Astrocyte of the hippocampus (primary cell): ENCODE data around the gene NLGN3.
A peak's percentile ranks its signal among the peaks of the same experiment; 100 is the strongest.

Experiments
- DNase-seq: peaks from one replicate; pipeline ENCODE4 v3.0.0; 2011; ENCODE audit warnings: low read depth, low spot score

The NLGN3 gene

GRCh38 chrX:71144651-71145050 is at the start of gene NLGN3:
Gene NLGN3, plus strand, starts transcription at chrX:71144841. Its CDS starts 2,909 bp downstream, at chrX:71147750.
- peak; percentile 17 for DNase-seq

DNA sequence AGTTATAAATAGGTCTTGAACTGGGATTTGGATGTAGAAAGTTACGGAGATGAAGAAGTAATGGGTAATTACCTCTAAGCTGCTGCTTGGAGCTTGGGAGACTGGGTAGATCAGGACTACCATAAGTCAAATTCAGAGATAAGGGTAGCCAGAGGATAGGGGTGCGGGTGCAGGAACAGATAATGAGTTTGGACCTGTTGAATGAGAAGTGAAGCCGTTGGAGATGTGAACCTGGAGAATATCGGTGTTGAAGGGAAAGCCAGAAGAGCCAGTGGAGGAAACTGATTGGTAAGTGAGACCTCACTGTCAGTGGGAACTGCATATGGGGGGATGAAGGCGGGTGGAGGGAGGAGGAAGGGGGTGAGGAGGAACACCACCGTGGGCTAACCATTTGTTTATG is 49.6 kb upstream of the NLGN3 start:
- no peak for DNase-seq

- DNase-seq, result peak; percentile 92
Observed at GRCh38 chrX:71095555-71095980, 49.1 kb upstream of the NLGN3 start, which contains the start of gene FOXO4. Gene FOXO4, plus strand, starts transcription at chrX:71095851. Its CDS starts 678 bp downstream, at chrX:71096529.

DNA sequence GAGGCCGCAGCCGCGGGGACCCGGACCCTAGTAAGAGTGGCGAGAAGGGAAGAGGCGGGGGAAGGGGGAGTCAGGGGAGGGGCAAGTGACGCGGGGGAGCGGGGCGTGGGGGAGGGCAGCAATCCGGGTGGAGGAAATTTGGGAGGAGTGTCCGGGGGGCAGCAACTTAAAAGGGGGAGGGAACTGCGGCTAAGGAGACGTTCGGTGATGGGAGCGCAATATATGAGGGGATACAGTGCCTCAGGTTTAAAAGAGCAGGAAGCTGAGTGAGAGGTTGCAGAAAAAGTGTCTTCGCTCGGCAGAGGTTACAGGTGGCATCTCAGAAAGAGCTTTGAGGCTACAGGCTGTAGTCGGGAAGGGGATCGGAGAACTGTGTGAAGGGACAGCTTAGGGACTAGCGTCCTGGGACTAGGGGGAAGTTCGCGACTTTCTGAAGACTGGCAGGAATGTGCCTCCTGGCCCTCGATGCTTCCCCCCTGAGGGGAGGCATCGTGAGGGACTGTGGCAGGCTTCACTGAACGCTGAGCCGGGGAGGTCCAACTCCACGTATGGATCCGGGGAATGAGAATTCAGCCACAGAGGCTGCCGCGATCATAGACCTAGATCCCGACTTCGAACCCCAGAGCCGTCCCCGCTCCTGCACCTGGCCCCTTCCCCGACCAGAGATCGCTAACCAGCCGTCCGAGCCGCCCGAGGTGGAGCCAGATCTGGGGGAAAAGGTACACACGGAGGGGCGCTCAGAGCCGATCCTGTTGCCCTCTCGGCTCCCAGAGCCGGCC is 48.5 kb upstream of the NLGN3 start:
- peak; percentile 45 for DNase-seq

GRCh38 chrX:71096760-71097032 is 47.9 kb upstream of the NLGN3 start:
- no peak for DNase-seq

GRCh38 chrX:71098302-71098701 is 46.3 kb upstream of the NLGN3 start:
- DNase-seq, result peak; percentile 23

DNA sequence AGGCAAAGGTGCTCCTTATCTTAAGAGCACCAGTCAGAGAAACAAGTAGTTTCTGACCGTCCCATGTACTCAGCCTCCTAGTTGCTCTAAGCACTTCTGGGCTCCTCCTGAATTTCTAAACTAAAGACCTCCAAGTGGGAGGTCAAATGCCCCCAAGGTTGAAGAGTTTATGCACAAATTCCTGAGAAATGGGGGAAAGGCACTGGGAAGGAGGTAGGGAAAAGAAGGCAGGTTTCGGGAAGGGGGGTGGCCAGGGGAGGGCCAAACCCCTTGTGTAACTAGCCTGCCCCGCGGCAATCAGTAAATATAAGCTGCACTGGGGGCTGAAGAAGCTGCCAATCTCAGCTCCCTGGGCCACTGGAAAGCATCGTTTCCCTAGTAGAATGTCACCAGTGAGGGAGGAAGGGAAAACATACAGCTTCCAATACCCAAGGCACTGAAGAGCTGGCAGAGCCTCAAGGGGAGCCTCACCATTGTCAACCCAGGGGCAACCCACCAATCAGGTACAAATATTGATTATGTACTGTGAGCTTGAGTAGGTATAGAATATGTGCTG is 45.6 kb upstream of the NLGN3 start:
- no peak for DNase-seq

DNA sequence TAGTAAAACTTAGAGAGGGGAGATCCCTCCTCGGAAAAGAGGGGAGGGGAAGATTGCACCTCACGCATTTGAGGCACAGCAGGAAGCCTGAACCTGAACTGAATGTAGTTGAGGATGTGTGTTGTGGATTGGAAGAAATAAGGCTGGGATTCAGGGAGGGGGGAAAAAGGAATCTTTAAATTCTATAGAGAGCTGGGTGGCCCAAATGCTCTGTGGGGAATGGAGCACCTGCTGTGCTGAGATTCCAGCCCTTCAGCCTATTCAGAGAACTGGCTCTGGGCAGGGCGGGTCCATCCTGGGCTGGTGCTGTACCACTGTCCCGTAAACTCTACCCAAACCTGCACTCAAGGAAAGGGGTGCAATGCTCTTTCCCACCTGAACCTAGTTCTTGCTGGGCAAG is 44.9 kb upstream of the NLGN3 start:
- DNase-seq, result no peak

DNA sequence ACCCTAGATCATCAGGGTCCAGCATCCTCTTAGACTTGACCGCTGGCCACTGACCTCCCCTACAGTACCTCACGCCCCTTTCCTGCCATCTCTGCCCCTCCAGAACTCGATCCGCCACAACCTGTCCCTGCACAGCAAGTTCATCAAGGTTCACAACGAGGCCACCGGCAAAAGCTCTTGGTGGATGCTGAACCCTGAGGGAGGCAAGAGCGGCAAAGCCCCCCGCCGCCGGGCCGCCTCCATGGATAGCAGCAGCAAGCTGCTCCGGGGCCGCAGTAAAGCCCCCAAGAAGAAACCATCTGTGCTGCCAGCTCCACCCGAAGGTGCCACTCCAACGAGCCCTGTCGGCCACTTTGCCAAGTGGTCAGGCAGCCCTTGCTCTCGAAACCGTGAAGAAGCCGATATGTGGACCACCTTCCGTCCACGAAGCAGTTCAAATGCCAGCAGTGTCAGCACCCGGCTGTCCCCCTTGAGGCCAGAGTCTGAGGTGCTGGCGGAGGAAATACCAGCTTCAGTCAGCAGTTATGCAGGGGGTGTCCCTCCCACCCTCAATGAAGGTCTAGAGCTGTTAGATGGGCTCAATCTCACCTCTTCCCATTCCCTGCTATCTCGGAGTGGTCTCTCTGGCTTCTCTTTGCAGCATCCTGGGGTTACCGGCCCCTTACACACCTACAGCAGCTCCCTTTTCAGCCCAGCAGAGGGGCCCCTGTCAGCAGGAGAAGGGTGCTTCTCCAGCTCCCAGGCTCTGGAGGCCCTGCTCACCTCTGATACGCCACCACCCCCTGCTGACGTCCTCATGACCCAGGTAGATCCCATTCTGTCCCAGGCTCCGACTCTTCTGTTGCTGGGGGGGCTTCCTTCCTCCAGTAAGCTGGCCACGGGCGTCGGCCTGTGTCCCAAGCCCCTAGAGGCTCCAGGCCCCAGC is 43.8 kb upstream of the NLGN3 start:
- no peak for DNase-seq

GRCh38 chrX:71102292-71102691 is 42.3 kb upstream of the NLGN3 start:
- no peak for DNase-seq

GRCh38 chrX:71103110-71103983 is 41.3 kb upstream of the NLGN3 start:
- DNase-seq, result no peak

- no peak for DNase-seq
Observed at GRCh38 chrX:71105628-71106027, 39.0 kb upstream of the NLGN3 start.

DNA sequence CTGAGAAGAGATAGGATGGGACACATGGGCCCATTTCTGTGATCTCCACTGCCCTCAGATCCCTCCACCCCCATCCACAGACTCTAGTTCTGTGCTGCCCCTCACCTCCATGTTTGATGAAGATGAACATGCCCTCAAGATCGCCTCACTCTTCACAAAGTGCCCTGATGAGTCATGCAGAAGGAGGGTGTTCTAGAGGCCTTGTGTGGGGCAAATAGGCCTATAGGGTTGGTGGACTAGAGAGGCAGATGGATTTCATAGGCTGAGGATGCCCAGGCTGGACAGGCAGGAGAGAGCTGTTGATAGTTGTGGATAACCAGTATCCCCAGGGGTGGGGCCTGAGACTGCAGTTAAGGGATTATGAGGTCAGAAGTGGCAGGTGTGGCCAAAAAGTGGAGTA is 38.2 kb upstream of the NLGN3 start, which contains the start of gene CXorf65:
Gene CXorf65 (minus strand): TSS at position 314 of the 400 bp plus-strand sequence. CDS start 184 bp downstream, at position 130.
- DNase-seq, result no peak

GRCh38 chrX:71107245-71107644 is 37.4 kb upstream of the NLGN3 start:
- DNase-seq, result no peak

DNA sequence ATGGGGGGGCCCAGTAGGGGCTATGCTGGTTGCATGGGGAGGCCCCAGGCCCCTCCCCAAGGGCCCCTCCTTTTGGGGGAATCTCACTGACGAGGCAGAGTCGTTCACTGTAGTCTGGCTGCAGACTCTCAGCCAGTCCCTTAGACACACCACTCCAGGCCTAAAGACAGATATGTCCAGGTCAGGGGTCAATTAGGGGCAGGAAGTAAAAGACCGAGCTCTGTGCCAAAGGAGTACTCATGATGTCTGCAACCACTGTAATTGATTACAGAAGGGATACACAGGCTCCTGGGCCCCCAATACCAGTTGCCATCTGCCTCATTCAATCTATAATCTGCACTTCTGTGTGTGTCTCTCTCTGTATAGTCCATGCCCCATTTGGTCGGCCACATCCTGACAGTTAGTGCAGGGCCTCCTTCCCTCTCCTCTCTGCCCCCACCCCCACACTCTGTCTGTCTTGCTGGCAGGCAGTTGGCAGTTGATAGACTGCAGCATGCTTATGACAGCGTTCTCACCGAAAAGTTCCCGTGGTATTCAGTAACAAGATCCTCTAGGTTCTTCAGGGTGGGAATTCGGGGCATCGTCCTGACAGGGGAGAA is 36.8 kb upstream of the NLGN3 start:
- no peak for DNase-seq

GRCh38 chrX:71109051-71109450 is 35.6 kb upstream of the NLGN3 start:
- DNase-seq, result no peak

DNA sequence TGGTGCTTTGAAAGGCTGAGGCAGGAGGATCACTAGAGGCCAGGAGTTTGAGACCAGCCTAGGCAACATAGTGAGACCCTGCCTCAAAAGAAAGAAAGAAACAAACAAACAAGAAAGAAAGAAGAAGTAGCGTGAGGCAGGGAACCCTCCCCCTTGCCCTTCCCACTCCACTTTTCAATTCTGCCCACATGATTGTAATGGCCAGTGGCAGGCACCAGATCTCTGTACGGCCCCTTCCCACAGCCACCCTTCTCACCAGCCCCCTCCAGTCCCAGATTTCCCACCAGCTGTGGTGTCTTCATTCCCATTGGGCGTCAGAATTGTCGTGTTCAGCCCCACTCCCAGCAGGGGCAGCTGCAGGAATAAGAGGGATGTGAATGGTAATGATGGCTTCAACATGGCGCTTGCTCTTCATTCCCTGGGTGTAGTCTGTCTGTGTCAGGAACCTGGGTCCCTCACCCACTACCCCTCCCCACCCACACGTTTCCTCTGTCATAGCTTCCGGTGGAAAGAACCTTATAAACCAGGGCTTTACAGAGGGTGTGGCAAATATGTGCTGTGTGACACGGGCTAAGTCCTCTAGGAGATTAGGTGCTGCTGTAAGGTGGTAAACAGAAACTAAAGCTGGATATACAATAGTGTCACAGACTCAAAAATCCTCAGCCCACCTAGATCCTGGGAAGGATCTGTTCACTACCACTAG is 33.3 kb upstream of the NLGN3 start, which contains the start of gene IL2RG:
Gene IL2RG (minus strand): TSS at position 437 of the 703 bp plus-strand sequence. CDS start 38 bp downstream, at position 399.
- no peak for DNase-seq

DNA sequence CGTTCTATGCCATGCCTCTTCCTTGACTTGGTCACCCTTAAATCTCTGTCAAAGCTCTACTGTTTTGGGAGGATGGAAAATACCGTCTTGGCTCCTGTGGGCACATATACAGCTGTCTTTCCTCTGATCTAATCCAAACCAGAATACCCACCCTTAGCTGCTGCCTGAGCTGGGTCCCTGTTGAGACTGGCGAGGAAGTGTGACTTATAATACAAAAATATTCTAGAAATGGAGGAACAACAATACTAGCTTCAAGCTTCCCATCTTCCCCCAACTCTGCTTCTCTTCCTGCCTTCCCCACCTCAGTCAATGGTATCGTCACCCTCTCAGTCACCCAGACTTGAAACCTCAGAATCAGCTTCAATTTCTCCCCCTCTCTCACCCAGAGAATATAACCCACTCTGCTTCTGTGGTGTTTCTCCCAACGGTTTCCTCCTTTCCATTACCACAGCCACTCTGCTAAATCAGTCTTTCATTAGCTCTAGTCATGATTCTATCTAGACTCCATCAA is 32.7 kb upstream of the NLGN3 start:
- no peak for DNase-seq

DNA sequence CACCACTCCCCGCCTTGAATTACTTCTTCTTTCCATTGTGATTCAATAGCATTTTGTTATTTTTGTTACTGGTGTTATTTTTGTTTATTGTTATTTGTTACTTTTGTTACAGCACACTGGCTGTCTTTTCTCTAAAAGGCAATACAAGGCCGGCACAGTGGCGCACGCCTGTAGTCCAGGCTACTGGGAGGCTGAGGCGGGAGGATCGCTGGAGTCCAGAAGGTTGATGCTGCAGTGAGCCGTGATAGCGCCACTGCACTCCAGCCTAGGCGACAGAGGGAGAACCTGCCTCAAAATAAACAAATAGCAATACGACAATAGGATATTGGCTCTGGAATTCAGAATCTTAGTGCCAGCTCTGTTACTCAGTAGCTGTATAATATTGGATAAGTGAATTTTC is 27.3 kb upstream of the NLGN3 start:
- no peak for DNase-seq
